Fibroblast of skin of back (primary cell): Measurements from ENCODE around the gene RHBDL2.
"Not testable (repeated sequence)": the region's sequence is repeated elsewhere in the genome, so short reads cannot be mapped to it uniquely, and the experiment has no call there.

Source experiments
- DNase-seq: peaks from one replicate; pipeline ENCODE4 v3.0.0-alpha.2; 2013

Gene RHBDL2

GRCh38 chr1:38932571-38932970, 9.1 kb downstream of the RHBDL2 start:
- DNase-seq = no peak

GRCh38 chr1:38929476-38929875, 12.2 kb downstream of the RHBDL2 start:
- DNase-seq = no peak

GRCh38 chr1:38929054-38929453, 12.6 kb downstream of the RHBDL2 start:
- no peak for DNase-seq

GRCh38 chr1:38926091-38926490, 15.5 kb downstream of the RHBDL2 start:
- DNase-seq = no peak

DNA sequence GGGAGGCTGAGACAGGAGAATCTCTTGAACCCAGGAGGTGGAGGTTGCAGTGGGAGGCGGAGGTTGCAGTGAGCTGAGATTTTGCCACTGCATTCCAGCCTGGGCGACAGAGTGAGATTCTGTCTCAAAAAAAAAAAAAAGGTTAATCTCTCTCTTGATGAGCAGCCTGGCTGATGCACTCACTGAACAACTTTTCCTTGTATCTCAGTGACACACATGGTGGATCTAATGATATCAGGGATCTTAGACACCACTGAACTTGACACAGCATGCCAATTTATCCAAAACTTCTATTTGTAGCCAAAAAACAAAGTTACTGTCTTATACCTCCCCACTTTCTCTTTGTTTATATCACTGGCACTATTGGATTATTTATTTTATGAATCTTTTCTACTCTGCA, 16.2 kb downstream of the RHBDL2 start:
- no peak for DNase-seq

GRCh38 chr1:38923607-38924006, 18.0 kb downstream of the RHBDL2 start:
- DNase-seq = no peak

DNA sequence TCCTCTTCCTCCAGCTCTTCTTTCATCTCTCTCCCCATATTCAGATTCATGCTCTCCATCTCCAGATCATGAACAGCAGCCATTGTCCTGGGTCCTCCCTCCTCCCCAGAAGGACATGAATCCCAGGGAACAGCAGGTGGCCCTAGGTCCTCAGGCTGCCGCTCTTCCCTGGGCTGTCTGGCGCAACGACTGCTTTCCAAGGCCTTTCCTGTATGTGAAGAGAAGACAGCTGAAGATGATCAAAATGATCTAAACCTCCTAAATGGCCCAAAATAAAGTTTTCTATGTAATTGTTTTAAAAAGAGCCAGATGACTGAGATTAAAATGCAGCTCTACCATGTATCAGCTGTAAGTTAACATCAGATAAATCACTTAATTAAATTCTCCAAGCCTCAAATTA, 22.5 kb downstream of the RHBDL2 start:
- DNase-seq = peak; percentile 20

- DNase-seq = no peak
Observed at GRCh38 chr1:38918568-38918967, 23.1 kb downstream of the RHBDL2 start.

GRCh38 chr1:38917772-38918171, 23.9 kb downstream of the RHBDL2 start:
- DNase-seq = no peak

DNA sequence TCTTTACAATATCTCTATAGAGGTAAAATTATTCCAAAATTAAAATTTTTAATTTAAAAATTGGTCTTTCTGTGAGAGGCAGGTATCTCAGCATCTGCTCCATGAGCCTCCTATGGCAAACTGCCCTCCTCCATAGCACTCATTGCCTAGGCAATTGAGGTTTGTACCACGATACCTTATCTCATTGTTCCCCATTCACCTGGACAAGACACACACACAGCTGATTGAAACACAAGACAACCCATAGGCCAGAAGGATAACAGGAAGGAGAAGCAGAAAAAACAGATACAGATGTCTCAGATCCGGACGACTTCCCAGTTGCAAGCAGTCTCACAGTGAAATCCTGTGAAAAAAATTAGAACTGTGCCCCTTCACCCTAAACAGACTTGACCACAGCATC, 24.3 kb downstream of the RHBDL2 start:
- no peak for DNase-seq

DNA sequence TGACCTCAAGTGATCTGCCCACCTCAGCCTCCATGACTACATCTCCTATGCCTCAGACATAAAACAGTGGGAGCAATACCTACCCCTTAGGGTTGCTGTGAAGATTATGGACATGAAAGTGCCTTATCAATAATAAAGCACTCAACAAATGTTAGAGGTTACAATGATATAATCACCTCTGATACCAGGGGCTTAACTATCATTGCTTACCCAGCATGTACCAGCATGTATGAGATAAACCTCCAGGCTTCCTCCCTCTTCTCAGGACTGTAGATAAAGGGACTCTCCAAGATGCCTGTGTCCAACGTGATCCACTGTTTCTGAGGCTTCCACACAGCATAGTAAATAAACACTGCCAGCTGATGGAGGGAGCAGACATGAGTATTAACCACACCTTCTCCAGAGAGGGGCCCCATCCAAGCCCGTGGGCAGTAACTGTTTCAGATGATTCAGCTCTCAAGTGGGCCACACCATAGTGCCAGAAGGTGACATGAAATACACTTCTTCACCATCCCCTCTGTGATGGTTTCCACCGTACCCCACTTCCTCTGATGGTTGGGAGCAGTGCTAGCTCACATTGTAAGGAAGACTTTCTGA, 26.2 kb downstream of the RHBDL2 start:
- DNase-seq = no peak

DNA sequence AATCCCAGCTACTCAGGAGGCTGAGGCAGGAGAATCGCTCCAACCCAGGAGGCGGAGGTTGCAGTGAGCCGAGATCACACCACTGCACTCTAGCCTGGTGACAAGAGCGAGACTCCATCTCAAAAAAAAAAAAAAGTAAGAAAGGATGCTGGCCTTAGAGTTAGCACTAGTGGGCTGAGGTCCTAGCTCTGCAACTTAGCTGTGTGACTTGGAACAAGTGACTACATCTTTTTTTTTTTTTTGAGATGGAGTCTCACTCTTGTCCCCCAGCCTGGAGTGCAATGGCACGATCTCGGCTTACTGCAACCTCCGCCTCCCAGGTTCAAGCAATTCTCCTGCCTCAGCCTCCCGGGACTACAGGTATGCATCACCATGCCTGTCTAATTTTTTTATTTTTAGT, 26.7 kb downstream of the RHBDL2 start:
- not testable (repeated sequence) for DNase-seq

DNA sequence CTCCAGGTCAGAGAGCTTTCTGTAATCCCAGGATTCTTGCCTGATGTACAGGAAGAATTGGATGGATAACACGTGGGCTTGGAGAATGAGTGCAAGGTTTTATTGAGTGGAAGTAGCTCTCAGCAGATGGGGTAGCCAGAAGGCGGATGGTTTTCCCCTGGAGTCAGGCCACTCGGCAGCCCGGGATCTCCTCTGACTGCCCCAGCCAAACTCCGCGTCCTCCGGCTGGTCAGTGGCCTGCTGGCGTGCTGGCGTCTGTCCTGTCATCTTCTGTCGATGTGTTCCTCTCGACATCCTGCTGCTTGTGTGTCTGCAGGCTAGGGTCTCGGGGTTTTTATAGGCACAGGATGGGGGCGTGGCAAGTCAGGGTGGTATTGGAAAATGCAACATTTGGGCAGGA, 32.8 kb downstream of the RHBDL2 start:
- no peak for DNase-seq

DNA sequence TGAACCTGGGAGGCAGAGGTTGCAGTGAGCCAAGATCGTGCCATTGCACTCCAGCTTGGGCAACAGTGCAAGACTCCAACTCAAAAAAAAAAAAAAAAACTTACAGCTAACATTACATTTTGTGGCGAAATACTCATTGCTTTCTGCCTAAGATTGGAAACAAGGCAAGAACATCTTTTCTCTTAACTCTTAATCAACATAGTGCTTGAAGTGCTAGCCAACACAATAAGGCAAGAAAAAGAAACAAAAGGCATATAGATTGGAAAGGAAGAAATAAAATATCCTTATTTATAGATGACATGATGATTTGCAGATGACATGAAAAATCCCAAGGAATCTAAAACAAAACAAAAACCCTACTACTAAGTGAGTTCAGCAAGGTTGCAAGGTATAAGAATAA, 35.6 kb downstream of the RHBDL2 start:
- DNase-seq = no peak

- DNase-seq = no peak
Observed at GRCh38 chr1:38899560-38899959, 42.1 kb downstream of the RHBDL2 start.

- peak; percentile 23 for DNase-seq
Observed at GRCh38 chr1:38898653-38899230, 42.9 kb downstream of the RHBDL2 start.

- no peak for DNase-seq
Observed at GRCh38 chr1:38896169-38896568, 45.5 kb downstream of the RHBDL2 start.

DNA sequence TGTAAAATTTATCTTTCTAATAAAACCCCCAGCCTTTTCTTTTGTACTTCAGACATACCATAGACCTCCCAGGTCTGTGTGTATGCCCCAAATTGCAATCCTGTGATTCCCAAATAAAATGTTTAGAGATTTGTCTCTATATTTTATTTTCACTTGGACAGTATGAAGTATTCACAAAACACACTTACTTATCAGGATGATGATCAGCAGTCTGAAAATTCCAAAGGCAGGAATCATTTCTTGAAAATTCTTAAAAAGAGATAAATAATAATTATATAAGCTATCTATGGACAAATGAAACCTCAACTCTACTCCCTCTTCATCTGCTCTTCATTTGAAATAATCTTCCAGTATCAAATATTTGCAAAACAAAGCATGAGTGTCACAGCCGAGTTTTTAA, 48.7 kb downstream of the RHBDL2 start:
- DNase-seq = no peak

- no peak for DNase-seq
Observed at GRCh38 chr1:38891753-38892152, 49.9 kb downstream of the RHBDL2 start.

DNA sequence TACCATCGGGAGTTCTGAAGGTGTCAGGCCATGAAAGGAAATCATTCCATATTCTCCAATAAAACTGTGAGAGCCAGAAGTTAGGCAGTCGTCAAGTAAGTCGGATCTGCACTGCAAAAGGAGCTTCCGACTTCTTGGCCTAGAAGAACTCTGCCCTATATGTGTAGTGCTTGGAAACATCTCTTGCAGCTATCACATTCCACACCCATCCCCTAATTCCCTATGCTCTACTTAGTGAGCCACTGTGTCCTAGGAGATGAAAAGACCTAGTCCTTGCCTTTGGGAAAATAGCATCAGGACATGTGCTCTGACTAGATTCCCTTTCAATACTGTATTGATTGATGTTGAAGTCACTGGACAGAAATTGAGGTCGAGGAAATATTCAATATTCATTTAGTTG, 52.0 kb downstream of the RHBDL2 start:
- DNase-seq = no peak

DNA sequence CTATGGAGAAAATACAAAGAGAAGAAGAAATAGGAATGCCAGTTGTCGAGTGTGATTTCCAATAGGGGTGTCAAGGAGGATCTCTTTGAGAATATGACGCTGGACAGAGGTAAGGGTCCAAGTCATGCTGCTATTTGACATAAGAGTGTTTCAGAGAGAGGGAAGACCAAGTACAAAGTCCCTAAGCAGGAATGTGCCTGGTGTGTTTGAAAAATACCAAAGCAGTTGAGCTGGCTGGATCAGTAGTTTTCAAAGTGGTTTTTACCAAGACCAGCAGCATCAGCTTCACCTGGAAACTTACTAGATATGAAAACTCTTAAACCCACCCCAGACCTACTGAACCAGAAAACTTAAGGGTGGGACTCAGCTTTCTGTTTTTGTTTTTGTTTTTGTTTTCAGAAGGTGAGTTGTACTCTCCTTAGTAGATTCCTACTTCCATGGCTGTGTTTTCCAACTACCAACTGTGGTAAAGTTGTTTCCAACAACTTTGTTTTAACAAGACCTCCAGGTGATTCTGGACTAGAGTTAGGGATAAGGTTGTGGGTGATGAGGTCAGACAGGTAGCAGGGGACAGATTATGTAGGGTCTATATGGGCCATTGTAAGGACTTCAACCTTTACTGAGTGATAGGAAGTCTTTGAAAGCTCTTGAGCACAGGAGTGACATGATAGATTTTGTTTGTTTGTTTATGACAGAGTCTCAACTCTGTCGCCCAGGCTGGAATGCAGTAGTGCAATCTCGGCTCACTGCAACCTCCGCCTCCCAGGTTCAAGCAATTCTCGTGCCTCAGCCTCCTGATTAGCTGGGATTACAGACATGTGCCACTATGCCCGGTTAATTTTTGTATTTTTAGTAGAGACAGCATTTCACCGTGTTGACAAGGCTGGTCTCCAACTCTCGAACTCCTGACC, 53.0 kb downstream of the RHBDL2 start:
- no peak for DNase-seq

DNA sequence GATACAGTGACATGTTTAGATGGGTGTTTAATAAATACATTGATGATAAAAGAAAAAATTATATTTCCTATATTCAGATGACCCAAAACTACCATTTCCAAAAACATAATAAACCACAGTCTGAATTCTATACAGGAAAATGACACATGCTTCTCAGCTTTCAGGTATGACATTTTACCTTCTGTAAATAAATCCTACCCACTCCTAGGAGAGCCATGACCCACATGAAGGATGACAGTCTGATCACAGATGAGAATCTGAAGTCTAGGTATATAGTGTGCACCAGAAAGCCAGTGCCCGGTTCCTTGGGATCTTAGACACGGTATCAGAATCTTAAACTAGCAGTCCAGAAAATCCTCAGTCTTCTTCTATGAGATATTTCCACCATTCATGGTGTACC, 56.5 kb downstream of the RHBDL2 start:
- no peak for DNase-seq

DNA sequence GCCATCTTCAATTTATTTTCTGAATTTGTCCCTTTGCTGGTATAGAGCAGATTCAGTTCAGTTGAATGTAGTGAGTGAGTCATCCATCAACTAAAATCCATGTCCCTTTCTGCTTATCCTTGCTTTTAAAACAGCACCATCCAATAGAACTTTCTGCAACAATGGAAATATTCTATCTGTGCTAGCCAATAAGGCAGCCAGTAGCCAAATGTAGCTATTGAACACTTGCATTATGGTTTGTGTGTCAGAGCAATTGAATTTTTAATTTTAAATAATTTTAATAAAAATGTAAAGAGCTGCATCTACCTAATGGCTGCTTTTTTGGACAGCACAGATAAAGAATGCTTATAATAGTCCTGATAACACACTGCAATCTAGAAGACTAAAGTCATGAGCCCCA, 60.1 kb downstream of the RHBDL2 start, which contains the start of gene GJA9:
Gene GJA9 (minus strand): TSS at position 101 of the 400 bp plus-strand sequence. CDS start 5,489 bp downstream, outside the sequence.
- DNase-seq = no peak

GRCh38 chr1:38875811-38876210, 65.8 kb downstream of the RHBDL2 start:
- peak; percentile 4 for DNase-seq
